Astrocyte of the hippocampus (primary cell): ENCODE results near the gene LAMA5.

ENCODE experiments used
- DNase-seq: peaks from one replicate; pipeline ENCODE4 v3.0.0; 2011; ENCODE audit warnings: low read depth, low spot score

Gene LAMA5

GRCh38 chr20:62317167-62317655, 49.9 kb downstream of the LAMA5 start:
- DNase-seq: no peak

DNA sequence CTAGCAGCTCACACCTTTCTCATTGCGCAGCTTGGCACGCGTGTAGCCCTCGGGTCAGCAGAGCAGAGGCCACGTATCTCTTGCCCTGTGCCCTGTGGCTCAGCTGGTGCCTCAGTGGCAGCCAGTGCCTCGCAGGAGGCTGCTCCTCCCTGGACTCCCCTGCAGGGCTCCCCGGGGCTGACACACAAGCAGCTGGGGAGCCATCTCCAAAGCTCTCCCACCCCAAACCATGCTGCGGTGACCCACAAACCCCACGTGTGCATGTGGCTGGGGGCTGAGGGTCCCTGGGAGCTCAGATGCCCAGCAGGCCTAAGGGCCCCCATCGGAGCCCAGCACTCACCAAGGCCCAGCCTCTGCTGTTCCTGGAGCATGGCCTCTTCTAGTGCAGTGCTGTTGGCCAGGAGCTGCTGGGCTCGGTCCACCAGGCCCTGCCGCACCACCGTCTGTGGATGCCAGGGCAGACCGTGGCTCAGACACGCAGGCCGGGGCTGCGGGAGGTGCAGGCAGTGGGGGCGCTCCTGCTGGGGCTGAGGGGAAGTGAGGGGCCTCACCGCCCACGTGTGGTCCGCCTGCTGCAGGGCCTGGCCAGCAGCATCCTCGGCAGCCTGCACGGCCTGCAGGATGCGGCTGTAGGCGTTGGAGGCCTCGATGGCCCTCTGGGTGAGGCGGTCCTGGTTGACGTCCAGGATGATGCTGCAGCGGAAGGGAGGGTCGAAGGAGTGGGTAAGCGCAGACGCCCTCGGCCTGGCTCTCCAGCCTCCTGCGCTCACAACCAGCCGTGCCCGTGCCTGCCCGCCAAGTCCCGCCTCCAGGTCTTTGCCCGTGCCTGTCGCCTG, 50.6 kb downstream of the LAMA5 start:
- no peak for DNase-seq

DNA sequence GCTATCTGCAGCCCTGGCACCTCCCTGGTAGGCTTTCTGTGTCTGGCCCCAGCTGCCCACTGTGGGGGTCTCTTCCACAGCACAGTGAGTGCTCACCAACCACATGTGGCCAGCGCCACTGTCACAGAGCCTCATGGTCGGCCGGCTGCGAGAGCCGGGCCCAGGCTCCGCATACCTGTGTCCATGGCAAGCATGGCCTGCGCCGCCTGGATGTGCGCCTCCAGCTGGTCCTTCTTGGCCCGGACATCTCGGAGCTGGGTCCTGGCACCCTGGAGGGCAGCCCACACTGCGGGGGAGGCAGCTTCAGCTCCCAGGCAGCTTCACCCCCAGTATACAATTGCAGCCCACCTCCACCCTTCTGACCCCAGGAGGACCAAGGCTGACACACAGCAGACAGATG, 51.3 kb downstream of the LAMA5 start:
- no peak for DNase-seq

DNA sequence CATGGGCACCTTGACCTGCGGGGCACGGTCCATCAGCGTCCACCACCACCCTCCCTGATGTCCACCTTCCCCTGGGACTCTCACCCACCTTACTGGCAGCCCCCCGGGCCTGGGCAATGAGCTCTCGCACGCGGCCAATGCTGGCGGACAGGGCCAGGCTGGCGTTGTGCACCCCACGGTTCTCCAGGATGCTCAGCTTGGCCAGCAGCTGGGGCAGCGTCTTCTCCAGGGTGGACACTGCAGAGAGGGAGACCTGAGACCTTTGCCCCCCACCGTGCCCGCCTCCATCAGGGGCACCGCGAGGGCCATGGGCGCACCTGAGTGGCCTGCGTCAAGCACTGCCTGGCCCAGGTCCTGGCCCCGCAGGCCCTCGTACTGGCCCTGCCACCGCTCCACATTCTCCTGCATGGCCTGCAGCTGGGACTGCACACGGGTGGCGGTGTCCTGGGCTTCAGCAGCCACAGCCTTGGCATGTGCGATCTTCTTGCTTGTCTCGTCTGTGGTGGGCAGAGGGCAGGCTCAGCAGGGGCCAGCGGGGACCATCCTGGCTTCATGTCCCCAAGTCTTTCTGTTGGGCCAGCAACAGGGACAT, 52.3 kb downstream of the LAMA5 start:
- DNase-seq: no peak

DNA sequence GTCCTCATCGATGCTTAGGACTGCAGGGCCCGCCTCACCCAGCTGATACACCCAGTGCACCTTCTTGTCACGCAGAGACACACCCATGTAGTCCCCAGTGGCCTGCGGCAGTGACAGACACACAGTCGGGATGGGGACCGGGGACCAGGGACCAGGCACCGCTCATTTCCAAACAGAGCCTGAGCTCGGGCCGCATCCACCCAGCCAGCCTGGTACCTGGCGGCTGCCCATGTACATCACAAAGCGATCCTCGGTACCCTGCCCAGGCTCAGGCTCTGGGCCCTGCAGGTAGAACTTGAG, 52.8 kb downstream of the LAMA5 start:
- DNase-seq: no peak

DNA sequence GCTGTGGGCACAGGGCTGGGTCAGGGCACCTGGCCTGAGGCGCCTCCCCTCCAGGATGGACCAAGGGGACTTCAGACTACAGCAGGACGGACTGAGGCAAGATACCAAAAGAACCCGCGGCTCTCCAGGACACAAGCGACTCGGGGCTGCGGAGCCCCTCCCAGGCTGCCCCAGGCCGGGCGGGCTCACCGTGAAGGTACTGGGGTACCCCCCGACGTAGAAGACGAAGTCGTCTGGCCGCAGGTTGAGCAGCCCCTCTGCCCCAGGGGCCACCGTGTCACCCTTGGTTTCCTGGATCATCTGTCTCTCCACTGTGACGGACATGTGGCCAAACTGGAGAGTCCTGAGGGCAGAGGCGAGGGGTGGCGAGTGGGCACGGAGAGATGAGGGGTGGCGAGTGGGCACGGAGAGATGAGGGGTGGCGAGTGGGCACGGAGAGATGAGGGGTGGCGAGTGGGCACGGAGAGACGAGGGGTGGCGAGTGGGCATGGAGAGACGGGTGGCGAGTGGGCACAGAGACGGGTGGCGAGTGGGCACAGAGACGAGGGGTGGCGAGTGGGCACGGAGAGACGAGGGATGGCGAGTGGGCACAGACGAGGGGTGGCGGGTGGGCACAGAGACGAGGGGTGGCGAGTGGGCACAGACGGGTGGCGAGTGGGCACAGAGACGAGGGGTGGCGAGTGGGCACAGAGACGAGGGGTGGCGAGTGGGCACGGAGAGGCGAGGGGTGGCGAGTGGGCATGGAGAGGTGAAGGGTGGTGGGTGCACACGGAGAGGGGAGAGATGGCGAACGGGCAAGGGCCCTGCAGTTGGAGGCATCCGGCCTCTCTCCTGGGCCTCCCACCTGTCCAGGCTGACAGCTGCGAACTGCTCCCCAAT, 53.4 kb downstream of the LAMA5 start:
- DNase-seq: no peak

DNA sequence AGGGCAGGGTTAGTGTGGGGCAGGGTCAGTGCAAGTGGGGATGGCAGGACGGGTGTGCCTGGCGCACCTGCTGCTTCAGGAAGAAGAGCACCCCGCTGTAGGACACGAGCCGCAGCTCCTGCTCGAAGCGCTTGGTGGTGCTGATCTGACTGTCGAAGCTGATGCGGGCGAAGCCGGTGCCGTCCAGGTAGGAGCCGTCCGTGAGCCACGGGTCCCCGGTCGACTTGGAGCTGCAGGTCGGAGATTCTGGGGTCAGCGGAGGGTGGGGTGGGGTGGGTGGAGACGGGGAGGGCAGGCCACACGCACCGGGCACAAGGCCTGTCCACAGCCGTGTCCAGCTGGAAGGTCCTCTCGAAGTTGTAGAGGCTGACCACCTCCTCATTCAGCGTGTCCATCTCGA, 54.1 kb downstream of the LAMA5 start:
- DNase-seq: no peak

DNA sequence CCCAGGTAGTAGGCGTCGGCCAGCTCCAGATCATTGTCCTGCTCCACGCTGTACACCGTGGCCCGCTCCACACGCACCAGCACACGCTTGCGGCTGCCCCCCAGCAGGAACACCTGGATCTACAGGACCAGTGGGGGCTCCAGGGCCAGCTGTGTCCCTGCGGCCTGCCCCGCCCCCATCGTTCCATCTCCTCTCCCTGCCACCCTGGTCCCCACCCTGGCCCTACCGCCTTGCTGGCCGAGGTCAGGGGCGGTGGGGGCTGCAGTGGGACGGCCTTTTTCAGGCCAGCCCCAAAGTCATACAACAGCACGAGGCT, 54.5 kb downstream of the LAMA5 start:
- DNase-seq: no peak

- no peak for DNase-seq
These were observed 55.1 kb downstream of the LAMA5 start for GRCh38 chr20:62311832-62312661.

- DNase-seq: no peak
These were observed 56.0 kb downstream of the LAMA5 start for GRCh38 chr20:62311150-62311549.

- DNase-seq: no peak
These were observed 56.4 kb downstream of the LAMA5 start for GRCh38 chr20:62310757-62311121.

- DNase-seq: no peak
These were observed 57.0 kb downstream of the LAMA5 start for GRCh38 chr20:62309947-62310756.

GRCh38 chr20:62309198-62309944, 57.7 kb downstream of the LAMA5 start:
- DNase-seq: no peak

GRCh38 chr20:62308102-62308822, 58.9 kb downstream of the LAMA5 start:
- no peak for DNase-seq

DNA sequence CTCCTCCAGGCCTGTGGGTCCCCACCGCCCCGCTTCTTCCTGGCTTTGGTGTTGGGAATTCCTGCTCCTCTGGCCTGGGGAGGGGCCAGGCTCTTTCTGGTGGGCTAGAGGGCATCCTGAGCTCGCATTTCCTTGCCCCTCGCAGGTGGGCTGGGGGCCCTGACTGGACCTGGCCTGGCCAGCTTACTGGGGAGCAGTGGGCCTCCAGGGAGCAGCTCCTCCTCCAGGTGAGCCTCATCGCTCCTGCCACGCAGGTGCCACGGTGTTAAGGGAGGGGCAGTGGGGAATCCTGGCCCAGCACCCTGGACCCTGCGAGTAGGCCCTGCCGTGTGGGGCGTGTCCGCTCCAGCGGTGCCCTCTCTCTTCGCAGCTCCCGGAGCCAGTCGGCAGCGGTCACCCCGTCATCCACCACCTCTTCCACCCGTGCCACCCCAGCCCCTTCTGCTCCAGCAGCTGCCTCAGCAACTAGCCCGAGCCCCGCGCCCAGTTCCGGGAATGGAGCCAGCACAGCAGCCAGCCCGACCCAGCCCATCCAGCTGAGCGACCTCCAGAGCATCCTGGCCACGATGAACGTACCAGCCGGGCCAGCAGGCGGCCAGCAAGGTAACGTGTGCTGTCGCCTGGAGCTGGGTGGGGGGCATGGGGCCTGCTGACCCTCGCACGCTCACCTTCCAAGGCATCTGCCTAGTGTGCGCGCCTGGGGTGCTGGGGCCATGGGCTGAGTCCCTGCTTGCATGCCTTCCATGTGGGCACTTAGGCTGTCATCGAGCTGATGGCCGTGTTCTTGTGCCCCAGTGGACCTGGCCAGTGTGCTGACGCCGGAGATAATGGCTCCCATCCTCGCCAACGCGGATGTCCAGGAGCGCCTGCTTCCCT, 59.6 kb downstream of the LAMA5 start:
- peak; percentile 27 for DNase-seq

DNA sequence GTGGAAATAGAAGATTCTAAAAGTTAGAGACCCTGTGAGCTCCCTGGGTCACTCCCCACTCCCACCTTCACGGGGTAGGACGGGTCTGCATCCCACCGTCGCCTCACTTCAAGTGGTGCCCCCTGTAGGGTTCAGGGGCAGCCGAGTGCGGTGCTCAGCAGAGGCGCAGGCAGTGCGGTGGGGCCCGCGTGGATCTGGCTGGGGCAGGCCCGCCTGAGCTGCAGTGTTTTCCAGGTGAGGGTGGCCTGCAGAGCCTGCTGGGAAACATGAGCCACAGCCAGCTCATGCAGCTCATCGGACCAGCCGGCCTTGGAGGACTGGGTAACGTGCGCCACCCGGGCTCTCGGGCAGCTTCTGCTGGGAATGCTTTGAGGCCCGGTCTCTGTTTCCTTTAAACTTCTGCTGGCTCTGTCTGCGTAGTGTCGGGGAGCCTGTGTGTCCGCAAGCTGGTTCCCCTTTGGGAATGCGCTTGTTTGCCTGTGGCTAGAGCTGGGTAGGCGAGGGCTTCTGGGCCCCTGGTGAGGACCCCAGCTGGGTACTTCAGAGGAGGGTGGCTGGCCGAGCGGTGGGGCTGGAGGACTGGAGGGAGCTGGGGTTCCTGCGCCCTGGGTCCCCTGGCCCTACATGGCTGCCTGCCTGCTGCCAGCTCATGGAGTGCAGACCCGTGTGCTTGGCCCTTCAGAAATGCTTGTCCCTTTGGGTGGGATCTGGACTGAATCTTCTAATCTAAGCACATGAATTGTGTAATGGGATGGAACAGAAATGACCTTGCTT, 60.5 kb downstream of the LAMA5 start:
- no peak for DNase-seq

DNA sequence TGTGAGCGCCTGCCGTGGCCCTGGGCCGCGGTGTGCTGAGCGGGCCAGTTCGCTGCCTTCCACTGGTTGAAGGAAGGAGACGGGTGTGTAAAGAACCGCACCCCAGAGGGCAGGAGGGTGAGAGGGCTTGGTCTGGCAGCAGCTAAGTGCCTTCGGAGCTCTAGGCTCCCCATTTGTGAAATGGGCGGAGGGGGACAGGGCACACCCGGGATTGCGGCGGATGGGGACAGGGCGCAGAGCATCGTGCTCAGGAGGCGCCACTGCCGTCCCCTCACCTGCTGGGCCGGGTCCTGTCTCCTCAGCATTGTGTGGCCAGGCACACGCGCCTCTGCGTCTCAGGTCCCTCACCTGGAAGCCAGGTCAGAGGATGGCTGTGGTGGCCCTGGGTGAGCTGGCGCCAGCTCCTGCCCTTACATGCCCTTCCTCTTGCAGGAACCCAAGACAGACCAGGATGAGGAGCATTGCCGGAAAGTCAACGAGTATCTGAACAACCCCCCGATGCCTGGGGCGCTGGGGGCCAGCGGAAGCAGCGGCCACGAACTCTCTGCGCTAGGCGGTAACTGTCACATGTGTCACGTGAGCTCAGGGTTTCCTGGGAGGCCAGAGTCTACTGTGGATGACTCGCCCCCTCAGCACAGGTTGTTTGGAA, 61.2 kb downstream of the LAMA5 start:
- DNase-seq: no peak
